Colonic mucosa (tissue), 4 donors: ENCODE results near the gene PLPPR1. TPM values are rescaled to one million over a fixed set of nuclear protein-coding genes. Genes with fewer than 3 reads are reported as not detected.

Experiments used
- DNase-seq: peaks from one replicate; pipeline ENCODE4 v3.0.0-alpha.2; 2020
- H3K27ac ChIP-seq: fragments of 200-600 bp; one replicate; pipeline ENCODE4 v1.8.0; 2021
- H3K27me3 ChIP-seq: fragments of 200-600 bp; one replicate; pipeline ENCODE4 v1.8.0; 2021
- H3K36me3 ChIP-seq: fragments of 200-600 bp; one replicate; pipeline ENCODE4 v1.8.0; 2021
- H3K4me1 ChIP-seq: fragments of 200-600 bp; one replicate; pipeline ENCODE4 v1.8.0; 2021; ENCODE audit warnings: mild to moderate bottlenecking
- H3K4me3 ChIP-seq: fragments of 200-600 bp; one replicate; pipeline ENCODE4 v1.8.0; 2021
- H3K9ac ChIP-seq, 2 donors: one replicate each; pipeline ENCODE4 v1.7.0; 2013; ENCODE audit warnings: control low read depth in 2 of 2, low read depth in 2 of 2, low read length in 2 of 2
- H3K9me3 ChIP-seq: fragments of 200-600 bp; one replicate; pipeline ENCODE4 v1.8.0; 2021
- CTCF ChIP-seq: fragments of 200-600 bp; IDR thresholded peaks from one replicate; pipeline ENCODE4 v1.8.0; 2022; ENCODE audit warnings: antibody characterized with exemption, mild to moderate bottlenecking
- intact Hi-C: fragments of 100-400 bp; cut with DNase I; formaldehyde crosslinking; loops from one replicate; pipeline ENCODE4 v1.14.1; 2022
- total RNA-seq, 2 donors: library from RNA; stranded (reverse); fragmentation: NEBNext Ultra II Directional in 1 of 2; extraction: Animal tissue kit (Norgen Biotek cat#: 25700) in 1 of 2; gene quantifications; one replicate each; pipeline ENCODE4 v1.2.1, GENCODE V29; 2021
- donor health status: healthy.
- donor health status: DM: no; HTN: no; CAD: no.
- donor health status: DM: no; HTN: no; CAD: no.

PLPPR1 gene
- total RNA-seq, 2 donors from 2014 or later, result 0.25 to 0.69 TPM

- no peaks in the 10 kb centered on the region for H3K36me3 ChIP-seq
- no peak overlapping the region for H3K4me3 ChIP-seq
- no peaks in the 10 kb centered on the region for H3K4me1 ChIP-seq
- no peaks in the 10 kb centered on the region for H3K9me3 ChIP-seq
- no peak for TF ChIP-seq CTCF
- no peak overlapping the region for H3K27ac ChIP-seq
- intact Hi-C loops, result no loop called here
- H3K27me3 ChIP-seq, result no peaks in the 10 kb centered on the region
- DNase-seq, result no peak
- no peak overlapping the region for H3K9ac ChIP-seq
Measured at GRCh38 chr9:101200852-101201251, 172.3 kb downstream of the PLPPR1 start.

GRCh38 chr9:101201630-101202029 is 173.1 kb downstream of the PLPPR1 start:
- no peaks in the 10 kb centered on the region for H3K36me3 ChIP-seq
- no peaks in the 10 kb centered on the region for H3K27me3 ChIP-seq
- DNase-seq, result no peak
- H3K27ac ChIP-seq, result no peak overlapping the region
- H3K4me1 ChIP-seq, result no peaks in the 10 kb centered on the region
- no peak for TF ChIP-seq CTCF
- no peaks in the 10 kb centered on the region for H3K9me3 ChIP-seq
- no peak overlapping the region for H3K4me3 ChIP-seq
- no peak overlapping the region for H3K9ac ChIP-seq
- intact Hi-C loops, result no loop called here

GRCh38 chr9:101209670-101210069 is 181.1 kb downstream of the PLPPR1 start:
- intact Hi-C loops, result no loop called here
- no peak for TF ChIP-seq CTCF

GRCh38 chr9:101212661-101213060 is 184.1 kb downstream of the PLPPR1 start:
- intact Hi-C loops, result no loop called here
- Histone ChIP-seq H3K9me3 (no peaks in the 10 kb centered on the region), H3K36me3 (no peaks in the 10 kb centered on the region), H3K9ac (no peak overlapping the region), H3K27ac (no peak overlapping the region), H3K27me3 (no peaks in the 10 kb centered on the region), H3K4me3 (no peak overlapping the region), H3K4me1 (no peaks in the 10 kb centered on the region)
- no peak for TF ChIP-seq CTCF
- DNase-seq, result no peak

More at GRCh38 chr9:101209670-101210069, 181.1 kb downstream of the PLPPR1 start:
- no peaks in the 10 kb centered on the region for H3K36me3 ChIP-seq
- no peak overlapping the region for H3K4me3 ChIP-seq
- DNase-seq, result no peak
- H3K9ac ChIP-seq, result no peak overlapping the region
- no peaks in the 10 kb centered on the region for H3K27me3 ChIP-seq
- no peaks in the 10 kb centered on the region for H3K4me1 ChIP-seq
- H3K9me3 ChIP-seq, result no peaks in the 10 kb centered on the region
- H3K27ac ChIP-seq, result no peak overlapping the region

GRCh38 chr9:101219030-101219429 is 190.5 kb downstream of the PLPPR1 start:
- no peaks in the 10 kb centered on the region for H3K36me3 ChIP-seq
- no peak overlapping the region for H3K4me3 ChIP-seq
- H3K27me3 ChIP-seq, result no peaks in the 10 kb centered on the region
- TF ChIP-seq CTCF, result no peak
- H3K4me1 ChIP-seq, result no peaks in the 10 kb centered on the region
- H3K9ac ChIP-seq, result no peak overlapping the region
- no peak overlapping the region for H3K27ac ChIP-seq
- intact Hi-C loops, result no loop called here
- H3K9me3 ChIP-seq, result no peaks in the 10 kb centered on the region
- no peak for DNase-seq

GRCh38 chr9:101220341-101220740 is 191.8 kb downstream of the PLPPR1 start:
- DNase-seq, result no peak
- intact Hi-C loops, result no loop called here
- Histone ChIP-seq H3K4me3 (no peak overlapping the region), H3K4me1 (no peaks in the 10 kb centered on the region), H3K36me3 (no peaks in the 10 kb centered on the region), H3K27ac (no peak overlapping the region), H3K27me3 (no peaks in the 10 kb centered on the region), H3K9me3 (no peaks in the 10 kb centered on the region), H3K9ac (no peak overlapping the region)
- no peak for TF ChIP-seq CTCF
